HepG2 (cell line): Measurements from ENCODE around the gene CPPED1. TPM values are rescaled to one million over a fixed set of nuclear protein-coding genes. Genes with fewer than 3 reads are reported as not detected.
A peak's percentile ranks its signal among the peaks of the same experiment; 100 is the strongest.

ENCODE experiments used
- ATF5 ChIP-seq: sonication (generic); formaldehyde crosslinking; IDR thresholded peaks from 2 replicates; pipeline ENCODE4 v1.4.0; 2020; ENCODE audit warnings: mild to moderate bottlenecking, low read depth, missing genetic modification reagents
- E2F5 ChIP-seq: sonication (generic); formaldehyde crosslinking; conservative IDR thresholded peaks from 2 replicates; pipeline ENCODE4 v1.4.0; 2020; ENCODE audit warnings: missing genetic modification reagents
- FOSL1 ChIP-seq: sonication (generic); formaldehyde crosslinking; IDR thresholded peaks from 2 replicates; pipeline ENCODE4 v1.9.0; 2021; ENCODE audit warnings: missing genetic modification reagents, borderline replicate concordance
- GLI4 ChIP-seq: sonication (generic); formaldehyde crosslinking; IDR thresholded peaks from 2 replicates; pipeline ENCODE4 v1.5.1; 2020; ENCODE audit warnings: missing genetic modification reagents, mild to moderate bottlenecking, moderate library complexity, borderline replicate concordance
- HOMEZ ChIP-seq: IDR thresholded peaks from 2 replicates; pipeline ENCODE4 v1.6.1; 2016; ENCODE audit warnings: low read depth
- MTA3 ChIP-seq: sonication (generic); formaldehyde crosslinking; IDR thresholded peaks from 2 replicates; pipeline ENCODE4 v1.4.0; 2020; ENCODE audit warnings: missing genetic modification reagents
- POLR2AphosphoS2 ChIP-seq: IDR thresholded peaks from 2 replicates; pipeline ENCODE4 v1.6.1; 2011; ENCODE audit warnings: low read depth, low read length, improper control_type of control experiment
- RXRA ChIP-seq: sonication (generic); formaldehyde crosslinking; IDR thresholded peaks from 2 replicates; pipeline ENCODE4 v1.5.1; 2020; ENCODE audit warnings: missing genetic modification reagents
- ZBTB2 ChIP-seq: sonication (generic); formaldehyde crosslinking; IDR thresholded peaks from 2 replicates; pipeline ENCODE4 v1.8.0; 2022; ENCODE audit warnings: low read depth, missing genetic modification reagents
- ZBTB4 ChIP-seq: sonication (generic); formaldehyde crosslinking; IDR thresholded peaks from 2 replicates; pipeline ENCODE4 v1.4.0; 2020; ENCODE audit warnings: missing genetic modification reagents, mild to moderate bottlenecking, borderline replicate concordance
- ZNF350 ChIP-seq: sonication (generic); formaldehyde crosslinking; IDR thresholded peaks from 2 replicates; pipeline ENCODE4 v1.4.0; 2020; ENCODE audit warnings: mild to moderate bottlenecking, low read depth, missing genetic modification reagents, borderline replicate concordance
- ZNF550 ChIP-seq: sonication (generic); formaldehyde crosslinking; IDR thresholded peaks from 2 replicates; pipeline ENCODE4 v1.4.0; 2020; ENCODE audit warnings: mild to moderate bottlenecking, missing genetic modification reagents, borderline replicate concordance
- ZNF639 ChIP-seq: conservative IDR thresholded peaks from 2 replicates; pipeline ENCODE4 v1.6.1; 2018; ENCODE audit warnings: missing genetic modification reagents
- ZNF773 ChIP-seq: sonication (generic); formaldehyde crosslinking; IDR thresholded peaks from 2 replicates; pipeline ENCODE4 v1.4.0; 2020; ENCODE audit warnings: missing genetic modification reagents, borderline replicate concordance
- ZNF839 ChIP-seq: sonication (generic); formaldehyde crosslinking; IDR thresholded peaks from 2 replicates; pipeline ENCODE4 v1.4.0; 2020; ENCODE audit warnings: missing genetic modification reagents, mild to moderate bottlenecking, borderline replicate concordance
- ZNF883 ChIP-seq: sonication (generic); formaldehyde crosslinking; IDR thresholded peaks from 2 replicates; pipeline ENCODE4 v1.5.1; 2020; ENCODE audit warnings: mild to moderate bottlenecking, missing genetic modification reagents; ENCODE audit errors: not compliant biosample characterization
- ZZZ3 ChIP-seq: sonication (generic); formaldehyde crosslinking; IDR thresholded peaks from 2 replicates; pipeline ENCODE4 v1.4.0; 2020; ENCODE audit warnings: missing genetic modification reagents, mild to moderate bottlenecking, borderline replicate concordance
- polyA plus RNA-seq, 8 experiments: library from polyadenylated mRNA; depleted of rRNA in 3 of 8; stranded (reverse) in 7 of 8; unstranded in 1 of 8; fragments of >200 nt; fragmentation: Illumina TruSeq in 4 of 8; extraction: Trizol in 4 of 8; gene quantifications; 2 replicates each; pipeline versions ENCODE4 v1.2.1 to v1.2.3, GENCODE V29; 2011 to 2016; ENCODE audit warnings: low read depth in 4 of 8, missing spikeins in 1 of 8, mixed read lengths in 1 of 8; ENCODE audit not compliant: insufficient read depth in 1 of 8
- total RNA-seq, 5 experiments: library from RNA; depleted of rRNA; stranded (reverse); fragments of >200 nt; fragmentation: Illumina TruSeq; extraction: Trizol; gene quantifications; 2 replicates each; pipeline ENCODE4 v1.2.3, GENCODE V29; 2016; ENCODE audit warnings: low read depth in 1 of 5
- TF ChIP-seq, protein P1 (sequence below): IDR thresholded peaks from 2 replicates; pipeline ENCODE4 v1.6.1; 2016; ENCODE audit warnings: missing genetic modification reagents, missing compliant biosample characterization

CPPED1 gene
- total and polyA plus RNA-seq, 2 of the 13 experiments (the other 11 are each of a cell fraction or from before 2014, with no cell fraction given): 66.6 to 71.3 TPM

DNA sequence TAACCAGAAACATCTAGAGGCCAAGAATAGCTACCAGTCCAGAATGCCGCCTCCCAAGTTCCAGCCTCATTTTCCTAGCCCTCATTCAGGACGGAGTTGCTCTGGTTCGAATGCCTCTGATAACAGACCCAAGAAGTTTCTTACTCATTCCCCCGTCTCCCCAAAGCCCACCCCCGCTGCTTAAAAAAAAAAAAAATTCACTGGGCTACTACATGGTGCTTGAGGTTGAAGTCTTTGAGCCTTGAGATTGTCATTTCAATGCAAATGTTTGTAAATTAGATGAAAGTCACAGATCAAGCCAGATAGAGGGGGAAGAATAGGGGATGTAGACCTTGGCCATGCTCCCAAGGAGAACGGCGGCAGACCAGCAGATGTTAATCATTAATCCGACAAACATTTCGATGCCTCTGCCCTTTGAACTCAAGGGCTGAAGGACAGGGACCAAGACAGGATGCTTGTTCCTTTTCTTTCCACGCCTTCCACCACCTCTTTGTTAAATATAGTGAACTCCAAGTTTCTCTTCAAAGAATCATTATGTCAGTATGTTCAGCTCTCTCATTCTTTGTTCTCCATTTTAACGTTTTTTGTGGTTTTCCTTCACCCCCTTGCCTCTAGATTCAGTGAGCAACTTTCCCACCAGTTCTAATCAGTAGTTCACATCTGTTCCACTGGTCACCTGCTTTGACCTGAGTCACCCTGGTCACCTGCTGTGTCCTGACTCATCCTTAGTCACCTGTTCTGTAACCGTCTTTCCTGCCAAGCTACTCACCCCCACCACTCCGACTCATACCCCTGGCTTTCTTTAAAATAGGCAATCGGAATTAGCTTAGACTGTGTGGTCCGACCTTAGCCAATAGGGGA lies 190.3 kb downstream of the CPPED1 start (continued):
- TF ChIP-seq E2F5 (CRISPR knock-in tag) (no peak), ZBTB2 (CRISPR knock-in tag) (no peak), ZNF839 (CRISPR knock-in tag) (no peak), MTA3 (CRISPR knock-in tag) (no peak), POLR2AphosphoS2 (no peak), ZNF883 (CRISPR knock-in tag) (no peak), ATF5 (CRISPR knock-in tag) (no peak), ZNF550 (no peak), GLI4 (CRISPR knock-in tag) (peak; percentile 15; the same call in 1 of the 2 replicates), RXRA (CRISPR knock-in tag) (peak; percentile 96; the same call in 1 of the 2 replicates), ZNF639 (no peak), FOSL1 (CRISPR knock-in tag) (peak; percentile 98), ZZZ3 (CRISPR knock-in tag) (peak; percentile 71; the same call in 1 of the 2 replicates), ZBTB4 (peak; percentile 51; the same call in 1 of the 2 replicates), HOMEZ (CRISPR knock-in tag) (peak; percentile 85), ZNF773 (CRISPR knock-in tag) (no peak), ZNF350 (CRISPR knock-in tag) (peak; percentile 85)
- TF ChIP-seq, protein P1, sequence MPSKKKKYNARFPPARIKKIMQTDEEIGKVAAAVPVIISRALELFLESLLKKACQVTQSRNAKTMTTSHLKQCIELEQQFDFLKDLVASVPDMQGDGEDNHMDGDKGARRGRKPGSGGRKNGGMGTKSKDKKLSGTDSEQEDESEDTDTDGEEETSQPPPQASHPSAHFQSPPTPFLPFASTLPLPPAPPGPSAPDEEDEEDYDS (CRISPR knock-in tag): 0 out of 2 replicates have a peak, but pooled peaks have one; percentile 4
